WERI-Rb-1 (cell line): ENCODE measurements around the gene CDIP1.

Source experiments
- DNase-seq: peaks from one replicate; pipeline ENCODE4 v3.0.0-alpha.2; 2020
- H3K27ac ChIP-seq: fragments of 250-450 bp; sonication (Bioruptor Pico); 2 replicates; pipeline ENCODE4 v1.5.1; 2020; ENCODE audit warnings: mild to moderate bottlenecking, moderate library complexity
- H3K27me3 ChIP-seq: fragments of 250-450 bp; sonication (Bioruptor Pico); 2 replicates; pipeline ENCODE4 v1.5.1; 2021; ENCODE audit warnings: mild to moderate bottlenecking, low read depth, moderate library complexity; ENCODE audit not compliant: insufficient read depth, severe bottlenecking
- H3K36me3 ChIP-seq: fragments of 250-450 bp; sonication (Bioruptor Pico); 2 replicates; pipeline ENCODE4 v1.5.1; 2020; ENCODE audit warnings: mild to moderate bottlenecking, moderate library complexity
- H3K4me3 ChIP-seq: 2 replicates; pipeline ENCODE4 v1.5.1; 2011; ENCODE audit warnings: low read depth, mild to moderate bottlenecking, control low read depth, low read length
- H3K9me3 ChIP-seq: fragments of 250-450 bp; sonication (Bioruptor Pico); 2 replicates; pipeline ENCODE4 v1.5.1; 2021; ENCODE audit warnings: mild to moderate bottlenecking, moderate library complexity; ENCODE audit not compliant: severe bottlenecking
- TF ChIP-seq, protein P1 (sequence below): IDR thresholded peaks from 2 replicates; pipeline ENCODE4 v1.5.1; 2011; ENCODE audit warnings: low read depth, mild to moderate bottlenecking, control low read depth, inconsistent platforms, low read length

CDIP1 gene

DNA sequence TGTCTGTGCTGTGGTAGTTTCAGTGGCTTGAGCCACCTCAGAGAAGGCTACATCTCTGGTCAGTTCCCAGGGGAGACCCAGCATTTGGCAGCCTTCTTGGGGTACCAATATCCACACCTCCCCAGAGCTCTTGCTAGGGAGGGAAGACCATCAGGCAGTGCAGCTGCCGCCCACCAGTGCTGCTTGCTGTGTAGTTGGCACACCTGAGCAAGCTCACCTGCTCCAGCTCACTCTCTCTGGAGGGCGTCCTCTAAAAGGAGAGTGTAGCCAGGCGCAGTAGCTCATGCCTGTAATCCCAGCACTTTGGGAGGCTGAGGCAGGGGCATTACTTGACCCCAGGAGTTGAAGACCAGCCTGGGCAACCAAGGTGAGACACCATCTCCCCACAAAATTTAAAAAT is 29.8 kb downstream of the CDIP1 start:
- DNase-seq = no peak
- Histone ChIP-seq H3K36me3 (peaks cover 76% of the 10 kb centered on the region), H3K27me3 (no peaks in the 10 kb centered on the region), H3K27ac (no peak overlapping the region), H3K4me3 (no peak overlapping the region), H3K9me3 (no peaks in the 10 kb centered on the region)
- TF ChIP-seq, protein P1, sequence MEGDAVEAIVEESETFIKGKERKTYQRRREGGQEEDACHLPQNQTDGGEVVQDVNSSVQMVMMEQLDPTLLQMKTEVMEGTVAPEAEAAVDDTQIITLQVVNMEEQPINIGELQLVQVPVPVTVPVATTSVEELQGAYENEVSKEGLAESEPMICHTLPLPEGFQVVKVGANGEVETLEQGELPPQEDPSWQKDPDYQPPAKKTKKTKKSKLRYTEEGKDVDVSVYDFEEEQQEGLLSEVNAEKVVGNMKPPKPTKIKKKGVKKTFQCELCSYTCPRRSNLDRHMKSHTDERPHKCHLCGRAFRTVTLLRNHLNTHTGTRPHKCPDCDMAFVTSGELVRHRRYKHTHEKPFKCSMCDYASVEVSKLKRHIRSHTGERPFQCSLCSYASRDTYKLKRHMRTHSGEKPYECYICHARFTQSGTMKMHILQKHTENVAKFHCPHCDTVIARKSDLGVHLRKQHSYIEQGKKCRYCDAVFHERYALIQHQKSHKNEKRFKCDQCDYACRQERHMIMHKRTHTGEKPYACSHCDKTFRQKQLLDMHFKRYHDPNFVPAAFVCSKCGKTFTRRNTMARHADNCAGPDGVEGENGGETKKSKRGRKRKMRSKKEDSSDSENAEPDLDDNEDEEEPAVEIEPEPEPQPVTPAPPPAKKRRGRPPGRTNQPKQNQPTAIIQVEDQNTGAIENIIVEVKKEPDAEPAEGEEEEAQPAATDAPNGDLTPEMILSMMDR = no peak

DNA sequence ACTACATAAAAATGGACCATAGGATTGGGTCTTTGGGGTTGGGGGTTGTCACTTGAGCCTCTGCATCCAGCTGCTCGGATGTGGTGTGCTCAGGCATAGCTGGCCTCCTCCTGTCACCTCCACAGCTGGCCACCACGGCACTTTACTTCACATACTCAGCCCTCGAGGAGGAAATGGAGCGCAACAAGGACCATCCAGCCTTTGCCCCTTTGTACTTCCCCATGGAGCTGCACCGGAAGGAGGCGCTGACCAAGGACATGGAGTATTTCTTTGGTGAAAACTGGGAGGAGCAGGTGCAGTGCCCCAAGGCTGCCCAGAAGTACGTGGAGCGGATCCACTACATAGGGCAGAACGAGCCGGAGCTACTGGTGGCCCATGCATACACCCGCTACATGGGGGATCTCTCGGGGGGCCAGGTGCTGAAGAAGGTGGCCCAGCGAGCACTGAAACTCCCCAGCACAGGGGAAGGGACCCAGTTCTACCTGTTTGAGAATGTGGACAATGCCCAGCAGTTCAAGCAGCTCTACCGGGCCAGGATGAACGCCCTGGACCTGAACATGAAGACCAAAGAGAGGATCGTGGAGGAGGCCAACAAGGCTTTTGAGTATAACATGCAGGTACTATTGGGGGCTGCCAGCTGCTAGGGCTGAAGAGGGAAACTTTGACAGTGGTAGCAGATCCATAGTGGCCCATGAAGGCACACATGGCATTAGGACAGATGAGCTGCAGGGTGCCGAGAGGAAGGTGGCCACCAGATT is 30.8 kb downstream of the CDIP1 start:
- no peak for DNase-seq
- Histone ChIP-seq H3K27ac (no peak overlapping the region), H3K27me3 (no peaks in the 10 kb centered on the region), H3K36me3 (peaks cover 67% of the 10 kb centered on the region), H3K9me3 (no peaks in the 10 kb centered on the region), H3K4me3 (no peak overlapping the region)
- TF ChIP-seq, protein P1 = no peak

DNA sequence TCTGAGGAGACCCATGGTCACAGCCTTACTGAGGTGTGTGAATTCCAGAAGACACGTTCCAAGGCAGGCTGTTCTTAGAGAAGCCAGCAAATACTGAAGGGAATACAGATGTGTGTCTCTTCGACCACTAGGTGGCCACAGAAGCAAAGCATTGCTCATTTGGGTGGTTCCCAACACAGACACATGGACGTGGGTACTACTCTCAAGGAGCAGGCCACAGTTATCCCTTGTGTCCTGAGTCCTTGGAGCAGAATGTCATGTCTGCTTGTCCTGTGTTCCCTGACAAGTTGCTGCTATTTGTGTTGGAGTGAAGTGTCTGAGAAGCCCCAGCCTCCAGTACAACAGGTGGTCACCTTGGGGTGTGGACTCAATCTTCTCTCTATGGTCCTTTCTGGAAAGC is 32.1 kb downstream of the CDIP1 start:
- Histone ChIP-seq H3K27ac (no peak overlapping the region), H3K4me3 (no peak overlapping the region), H3K9me3 (no peaks in the 10 kb centered on the region), H3K36me3 (peaks cover 55% of the 10 kb centered on the region), H3K27me3 (no peaks in the 10 kb centered on the region)
- TF ChIP-seq, protein P1 = peak; percentile 92
- peak; percentile 60 for DNase-seq

DNA sequence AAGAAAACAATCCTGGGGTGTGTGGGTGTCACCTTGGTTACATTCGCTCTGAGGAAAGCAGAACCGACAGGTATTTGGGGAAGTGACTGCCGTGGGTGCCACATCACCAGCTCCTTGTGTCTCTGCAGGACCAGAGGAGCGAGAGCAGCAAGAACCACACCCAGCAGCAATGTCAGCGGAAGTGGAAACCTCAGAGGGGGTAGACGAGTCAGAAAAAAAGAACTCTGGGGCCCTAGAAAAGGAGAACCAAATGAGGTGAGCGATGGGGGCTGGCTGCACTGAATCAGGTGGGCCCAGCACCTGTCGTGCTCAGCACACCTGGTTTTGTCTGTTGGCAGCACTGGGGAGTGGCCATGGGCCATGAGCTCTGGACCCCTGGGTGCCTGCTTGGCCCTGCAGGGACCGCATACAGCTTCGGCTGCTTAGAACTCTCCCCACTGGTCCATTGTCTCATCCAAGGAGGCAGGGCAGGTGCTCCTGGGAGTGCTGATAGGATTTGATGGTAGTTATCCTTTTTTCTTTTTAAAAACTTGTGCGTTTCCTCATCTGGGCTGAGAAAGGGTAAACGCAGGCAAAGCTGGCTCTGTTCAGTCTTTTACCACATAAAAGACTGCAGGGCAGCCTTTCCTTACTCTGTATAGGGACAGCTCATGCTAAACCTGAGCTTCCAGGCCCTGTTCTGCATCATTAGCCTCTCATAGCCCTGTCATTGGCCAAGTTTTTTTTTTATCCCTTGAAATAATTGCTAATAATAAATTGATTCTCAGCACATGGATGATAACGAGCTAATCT is 33.0 kb downstream of the CDIP1 start:
- Histone ChIP-seq H3K4me3 (no peak overlapping the region), H3K9me3 (no peaks in the 10 kb centered on the region), H3K27ac (no peak overlapping the region), H3K27me3 (no peaks in the 10 kb centered on the region), H3K36me3 (peaks cover 46% of the 10 kb centered on the region)
- TF ChIP-seq, protein P1 = no peak
- DNase-seq = no peak

DNA sequence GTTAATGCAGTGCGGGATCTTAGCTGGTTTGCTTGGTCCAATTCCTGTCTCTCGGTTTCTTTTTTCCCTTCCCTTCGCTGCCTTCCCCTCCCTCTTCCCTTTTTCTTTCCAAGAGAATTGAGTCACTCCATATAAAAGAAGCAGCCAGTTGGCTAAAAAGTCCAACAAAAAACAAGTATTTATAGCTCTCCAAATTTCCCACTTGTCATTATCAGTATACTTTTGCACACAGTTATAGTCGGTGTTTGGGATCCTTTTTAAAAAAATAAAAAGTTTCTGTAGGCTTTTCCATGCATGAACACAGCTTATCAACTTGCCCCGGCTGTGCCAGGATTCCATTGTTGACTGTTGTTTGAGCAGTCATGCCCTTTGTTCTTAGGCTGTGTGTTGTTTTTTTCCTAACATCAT is 37.5 kb downstream of the CDIP1 start:
- DNase-seq = no peak
- Histone ChIP-seq H3K4me3 (no peak overlapping the region), H3K27me3 (no peaks in the 10 kb centered on the region), H3K36me3 (peaks cover 13% of the 10 kb centered on the region), H3K9me3 (no peaks in the 10 kb centered on the region), H3K27ac (no peak overlapping the region)
- TF ChIP-seq, protein P1 = no peak
